Measurements from ENCODE around the gene MAML2. TPM values are rescaled to one million over a fixed set of nuclear protein-coding genes. Genes with fewer than 3 reads are reported as not detected.
A peak's percentile ranks its signal among the peaks of the same experiment; 100 is the strongest.

Gene MAML2
- total and polyA plus RNA-seq, 2 of the 13 experiments (the other 11 are each of a cell fraction or from before 2014, with no cell fraction given), result 2.3 to 25.9 TPM

DNA sequence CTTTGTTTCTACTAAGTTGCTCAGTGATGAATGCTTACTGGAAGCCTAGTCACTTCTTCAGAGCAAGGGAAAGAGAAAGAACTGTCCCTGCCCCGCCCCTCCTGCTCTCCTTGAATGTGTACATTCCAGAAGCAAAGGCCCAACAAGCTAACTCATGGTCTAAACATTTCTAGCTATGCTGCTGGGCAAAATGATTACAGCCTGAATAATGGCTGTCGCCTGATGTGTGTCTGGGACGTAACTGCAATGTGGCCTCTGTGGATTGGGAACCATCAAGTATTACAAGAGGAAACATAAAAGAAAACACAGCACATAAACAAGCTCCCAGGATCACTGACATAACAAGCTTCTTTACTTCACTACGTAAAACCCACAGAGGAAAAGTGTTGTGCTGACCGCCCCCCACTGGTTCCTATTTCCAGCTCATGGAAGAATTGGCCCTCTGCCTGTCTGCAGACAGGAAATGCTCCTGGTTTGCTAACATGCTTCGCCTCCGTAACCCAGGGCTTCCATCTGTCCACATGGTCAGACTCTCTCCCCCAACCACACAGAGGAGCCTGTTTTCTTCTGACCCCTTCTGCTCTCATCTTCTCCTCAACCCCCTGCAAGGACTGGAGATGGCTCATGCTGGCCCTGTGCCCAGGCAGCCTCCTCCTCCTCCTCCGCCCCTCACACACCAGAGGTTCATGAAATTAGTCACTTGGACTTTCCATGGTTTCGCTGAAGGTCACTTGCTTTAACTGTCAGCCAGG lies 187.2 kb downstream of the MAML2 start (continued):
- TF ChIP-seq ZNF143 (CRISPR knock-in tag; IDR thresholded peaks at IDR 0.05) (no peak), MXI1 (IDR thresholded peaks at IDR 0.05; ENCODE audit: borderline replicate concordance, low read depth, low read length) (no peak), REL (CRISPR knock-in tag; conservative IDR thresholded peaks at IDR 0.05) (no peak), ZSCAN21 (CRISPR knock-in tag; IDR thresholded peaks at IDR 0.05; ENCODE audit: borderline replicate concordance) (no peak), GATA4 (IDR thresholded peaks at IDR 0.05; ENCODE audit: borderline replicate concordance, low read depth) (no peak), ATF7-NPFF (CRISPR knock-in tag; IDR thresholded peaks at IDR 0.05; ENCODE audit: low read depth) (no peak), GABPB1 (CRISPR knock-in tag; IDR thresholded peaks at IDR 0.05) (no peak), ZBTB20 (CRISPR knock-in tag; IDR thresholded peaks at IDR 0.05; ENCODE audit: borderline replicate concordance, low read depth) (peak; percentile 8; the same call in 1 of the 2 replicates), ISL2 (CRISPR knock-in tag; IDR thresholded peaks at IDR 0.05) (0 out of 2 replicates have a peak, but pooled peaks have one; percentile 26), HNF4A (CRISPR knock-in tag; IDR thresholded peaks at IDR 0.05) (0 out of 2 replicates have a peak, but pooled peaks have one; percentile 9), ZNF552 (CRISPR knock-in tag; IDR thresholded peaks at IDR 0.05; ENCODE audit: borderline replicate concordance) (no peak), RORA (CRISPR knock-in tag; IDR thresholded peaks at IDR 0.05) (no peak), ZFP37 (CRISPR knock-in tag; IDR thresholded peaks at IDR 0.05; ENCODE audit: borderline replicate concordance) (no peak), KLF13 (CRISPR knock-in tag; IDR thresholded peaks at IDR 0.05) (no peak), GABPA (IDR thresholded peaks at IDR 0.05; ENCODE audit: low read depth, low read length) (no peak), GABPA (CRISPR knock-in tag; IDR thresholded peaks at IDR 0.05; ENCODE audit: low read depth) (peak; percentile 49), ELF3 (CRISPR knock-in tag; IDR thresholded peaks at IDR 0.05) (0 out of 2 replicates have a peak, but pooled peaks have one; percentile 16)
- TF ChIP-seq, protein P1, sequence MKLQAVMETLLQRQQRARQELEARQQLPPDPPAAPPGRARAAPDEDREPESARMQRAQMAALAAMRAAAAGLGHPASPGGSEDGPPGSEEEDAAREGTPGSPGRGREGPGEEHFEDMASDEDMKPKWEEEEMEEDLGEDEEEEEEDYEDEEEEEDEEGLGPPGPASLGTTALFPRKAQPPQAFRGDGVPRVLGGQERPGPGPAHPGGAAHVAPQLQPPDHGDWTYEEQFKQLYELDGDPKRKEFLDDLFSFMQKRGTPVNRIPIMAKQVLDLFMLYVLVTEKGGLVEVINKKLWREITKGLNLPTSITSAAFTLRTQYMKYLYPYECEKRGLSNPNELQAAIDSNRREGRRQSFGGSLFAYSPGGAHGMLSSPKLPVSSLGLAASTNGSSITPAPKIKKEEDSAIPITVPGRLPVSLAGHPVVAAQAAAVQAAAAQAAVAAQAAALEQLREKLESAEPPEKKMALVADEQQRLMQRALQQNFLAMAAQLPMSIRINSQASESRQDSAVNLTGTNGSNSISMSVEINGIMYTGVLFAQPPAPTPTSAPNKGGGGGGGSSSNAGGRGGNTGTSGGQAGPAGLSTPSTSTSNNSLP (IDR thresholded peaks at IDR 0.05; ENCODE audit: low read depth, low read length), result no peak
- TF ChIP-seq, protein P2, sequence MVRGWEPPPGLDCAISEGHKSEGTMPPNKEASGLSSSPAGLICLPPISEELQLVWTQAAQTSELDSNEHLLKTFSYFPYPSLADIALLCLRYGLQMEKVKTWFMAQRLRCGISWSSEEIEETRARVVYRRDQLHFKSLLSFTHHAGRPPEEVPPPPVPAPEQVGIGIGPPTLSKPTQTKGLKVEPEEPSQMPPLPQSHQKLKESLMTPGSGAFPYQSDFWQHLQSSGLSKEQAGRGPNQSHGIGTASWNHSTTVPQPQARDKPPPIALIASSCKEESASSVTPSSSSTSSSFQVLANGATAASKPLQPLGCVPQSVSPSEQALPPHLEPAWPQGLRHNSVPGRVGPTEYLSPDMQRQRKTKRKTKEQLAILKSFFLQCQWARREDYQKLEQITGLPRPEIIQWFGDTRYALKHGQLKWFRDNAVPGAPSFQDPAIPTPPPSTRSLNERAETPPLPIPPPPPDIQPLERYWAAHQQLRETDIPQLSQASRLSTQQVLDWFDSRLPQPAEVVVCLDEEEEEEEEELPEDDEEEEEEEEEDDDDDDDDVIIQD (CRISPR knock-in tag; IDR thresholded peaks at IDR 0.05; ENCODE audit: low read depth), result no peak
- TF ChIP-seq, protein P3, sequence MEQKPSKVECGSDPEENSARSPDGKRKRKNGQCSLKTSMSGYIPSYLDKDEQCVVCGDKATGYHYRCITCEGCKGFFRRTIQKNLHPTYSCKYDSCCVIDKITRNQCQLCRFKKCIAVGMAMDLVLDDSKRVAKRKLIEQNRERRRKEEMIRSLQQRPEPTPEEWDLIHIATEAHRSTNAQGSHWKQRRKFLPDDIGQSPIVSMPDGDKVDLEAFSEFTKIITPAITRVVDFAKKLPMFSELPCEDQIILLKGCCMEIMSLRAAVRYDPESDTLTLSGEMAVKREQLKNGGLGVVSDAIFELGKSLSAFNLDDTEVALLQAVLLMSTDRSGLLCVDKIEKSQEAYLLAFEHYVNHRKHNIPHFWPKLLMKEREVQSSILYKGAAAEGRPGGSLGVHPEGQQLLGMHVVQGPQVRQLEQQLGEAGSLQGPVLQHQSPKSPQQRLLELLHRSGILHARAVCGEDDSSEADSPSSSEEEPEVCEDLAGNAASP (CRISPR knock-in tag; IDR thresholded peaks at IDR 0.05; ENCODE audit: borderline replicate concordance), result no peak
- TF ChIP-seq, protein P4, sequence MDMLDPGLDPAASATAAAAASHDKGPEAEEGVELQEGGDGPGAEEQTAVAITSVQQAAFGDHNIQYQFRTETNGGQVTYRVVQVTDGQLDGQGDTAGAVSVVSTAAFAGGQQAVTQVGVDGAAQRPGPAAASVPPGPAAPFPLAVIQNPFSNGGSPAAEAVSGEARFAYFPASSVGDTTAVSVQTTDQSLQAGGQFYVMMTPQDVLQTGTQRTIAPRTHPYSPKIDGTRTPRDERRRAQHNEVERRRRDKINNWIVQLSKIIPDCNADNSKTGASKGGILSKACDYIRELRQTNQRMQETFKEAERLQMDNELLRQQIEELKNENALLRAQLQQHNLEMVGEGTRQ (IDR thresholded peaks at IDR 0.05; ENCODE audit: low read depth, low read length), result no peak
- TF ChIP-seq, protein P4 (CRISPR knock-in tag; IDR thresholded peaks at IDR 0.05; ENCODE audit: borderline replicate concordance), result no peak
